Osteocyte (in vitro differentiated cells): ENCODE measurements around the gene ANAPC2. TPM values are rescaled to one million over a fixed set of nuclear protein-coding genes. Genes with fewer than 3 reads are reported as not detected.

ENCODE experiments used
- DNase-seq: peaks from one replicate; pipeline ENCODE4 v3.0.0; 2021; ENCODE audit warnings: mixed read lengths; ENCODE audit not compliant: unreplicated experiment; ENCODE audit errors: extremely low spot score
- H3K27ac Mint-ChIP-seq: one replicate; pipeline ENCODE4 v1.8.0; 2021; ENCODE audit warnings: mild to moderate bottlenecking, mixed read lengths; ENCODE audit not compliant: unreplicated experiment
- H3K27me3 Mint-ChIP-seq: one replicate; pipeline ENCODE4 v1.8.0; 2021; ENCODE audit warnings: mixed read lengths; ENCODE audit not compliant: unreplicated experiment
- H3K36me3 Mint-ChIP-seq: one replicate; pipeline ENCODE4 v1.8.0; 2021; ENCODE audit warnings: mixed read lengths; ENCODE audit not compliant: unreplicated experiment
- H3K4me1 Mint-ChIP-seq: one replicate; pipeline ENCODE4 v1.8.0; 2021; ENCODE audit warnings: mixed read lengths; ENCODE audit not compliant: unreplicated experiment
- H3K4me3 Mint-ChIP-seq: one replicate; pipeline ENCODE4 v1.8.0; 2021; ENCODE audit warnings: mild to moderate bottlenecking, moderate library complexity, mixed read lengths; ENCODE audit not compliant: unreplicated experiment
- H3K9me3 Mint-ChIP-seq: one replicate; pipeline ENCODE4 v1.8.0; 2021; ENCODE audit warnings: mixed read lengths; ENCODE audit not compliant: unreplicated experiment
- CTCF ChIP-seq: fragments of 200-600 bp; sonication (generic); IDR thresholded peaks from 2 replicates; pipeline ENCODE4 v1.5.0; 2021; ENCODE audit warnings: antibody characterized with exemption, mild to moderate bottlenecking, moderate library complexity
- total RNA-seq: library from RNA; stranded (reverse); gene quantifications from 2 replicates; pipeline ENCODE4 v1.2.1, GENCODE V29; 2021

The ANAPC2 gene
- total RNA-seq, 1 donor from 2014 or later = 61.0 TPM

DNA sequence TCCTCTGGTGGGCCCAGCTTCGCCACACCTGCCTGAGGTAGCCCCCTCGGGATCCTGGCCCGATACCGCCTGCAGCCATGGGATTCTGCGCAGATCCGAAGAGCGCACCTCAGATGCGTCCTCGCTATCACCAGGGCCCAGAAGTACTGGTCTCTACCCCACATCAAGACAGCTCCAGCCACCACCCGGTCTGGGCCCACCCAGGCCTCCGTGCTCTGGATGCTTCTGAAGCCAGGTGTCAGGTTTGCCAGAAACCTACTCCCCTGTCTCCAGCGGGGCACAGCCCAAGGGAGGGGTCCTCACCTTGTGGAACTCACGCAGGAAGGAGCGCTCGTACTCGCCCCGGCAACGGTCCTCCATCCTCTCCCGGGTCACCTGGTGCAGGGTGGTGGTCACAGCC, 2.4 kb downstream of the ANAPC2 start:
- no peaks in the 10 kb centered on the region for H3K27me3 Mint-ChIP-seq
- peaks cover 15% of the 10 kb centered on the region for H3K36me3 Mint-ChIP-seq
- no peak for TF ChIP-seq CTCF
- DNase-seq = no peak
- H3K9me3 Mint-ChIP-seq = no peaks in the 10 kb centered on the region
- H3K4me3 Mint-ChIP-seq = peak overlapping the region; percentile 89
- no peak overlapping the region for H3K27ac Mint-ChIP-seq
- peaks cover 32% of the 10 kb centered on the region for H3K4me1 Mint-ChIP-seq

- Mint-ChIP-seq H3K36me3 (peaks cover 10% of the 10 kb centered on the region), H3K27me3 (no peaks in the 10 kb centered on the region), H3K27ac (no peak overlapping the region), H3K4me3 (no peak overlapping the region), H3K9me3 (no peaks in the 10 kb centered on the region), H3K4me1 (peaks cover 28% of the 10 kb centered on the region)
- no peak for TF ChIP-seq CTCF
- DNase-seq = no peak
Measured at GRCh38 chr9:137184881-137185660, 3.3 kb downstream of the ANAPC2 start.

DNA sequence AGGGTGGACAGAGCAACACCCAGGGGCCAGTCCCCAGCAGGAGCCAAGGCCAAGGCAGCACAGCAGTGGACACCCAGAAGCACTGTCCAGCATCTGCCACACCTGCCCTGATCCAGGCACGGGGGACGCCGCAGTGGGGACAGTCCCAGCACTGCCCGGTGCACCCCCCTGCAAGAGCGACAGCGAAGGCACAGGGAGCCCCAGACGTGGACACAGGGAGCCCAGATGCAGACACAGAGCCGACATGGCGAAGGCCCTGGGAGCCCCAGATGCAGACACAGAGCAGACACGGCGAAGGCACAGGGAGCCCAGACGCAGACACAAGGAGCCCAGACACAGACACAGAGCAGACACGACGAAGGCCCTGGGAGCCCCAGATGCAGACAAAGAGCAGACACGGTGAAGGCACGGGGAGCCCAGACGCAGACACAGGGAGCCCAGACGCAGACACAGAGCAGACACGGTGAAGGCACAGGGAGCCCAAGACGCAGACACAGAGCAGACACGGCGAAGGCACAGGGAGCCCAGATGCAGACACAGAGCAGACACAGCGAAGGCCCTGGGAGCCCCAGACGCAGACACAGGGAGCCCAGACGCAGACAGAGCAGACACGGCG, 4.3 kb downstream of the ANAPC2 start:
- DNase-seq = no peak
- peaks cover 9% of the 10 kb centered on the region for H3K36me3 Mint-ChIP-seq
- TF ChIP-seq CTCF = no peak
- no peaks in the 10 kb centered on the region for H3K9me3 Mint-ChIP-seq
- no peak overlapping the region for H3K4me3 Mint-ChIP-seq
- peaks cover 23% of the 10 kb centered on the region for H3K4me1 Mint-ChIP-seq
- no peak overlapping the region for H3K27ac Mint-ChIP-seq
- H3K27me3 Mint-ChIP-seq = no peaks in the 10 kb centered on the region

DNA sequence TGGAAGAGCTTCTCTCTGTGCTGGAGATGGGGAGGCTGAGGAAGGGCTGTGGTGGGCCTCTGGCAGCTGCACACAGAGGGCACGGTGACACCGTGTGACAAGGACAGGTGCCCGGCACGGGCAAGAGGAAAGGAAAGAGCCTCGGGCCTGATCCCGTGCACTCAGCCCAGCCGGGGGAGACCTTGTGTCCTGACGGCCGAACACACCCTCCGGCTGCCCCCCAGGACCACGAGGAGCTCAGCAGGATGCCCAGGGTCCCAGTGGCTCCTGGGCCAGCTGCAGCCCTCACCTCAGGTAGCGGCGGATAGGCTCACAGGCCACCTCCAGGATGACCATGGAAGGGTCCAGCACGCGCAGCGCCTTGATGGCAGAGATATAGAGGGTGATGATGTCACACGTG, 5.5 kb downstream of the ANAPC2 start:
- Mint-ChIP-seq H3K4me3 (no peak overlapping the region), H3K36me3 (peaks cover 10% of the 10 kb centered on the region), H3K4me1 (peaks cover 19% of the 10 kb centered on the region), H3K27me3 (no peaks in the 10 kb centered on the region), H3K9me3 (no peaks in the 10 kb centered on the region), H3K27ac (no peak overlapping the region)
- DNase-seq = no peak
- TF ChIP-seq CTCF = no peak

DNA sequence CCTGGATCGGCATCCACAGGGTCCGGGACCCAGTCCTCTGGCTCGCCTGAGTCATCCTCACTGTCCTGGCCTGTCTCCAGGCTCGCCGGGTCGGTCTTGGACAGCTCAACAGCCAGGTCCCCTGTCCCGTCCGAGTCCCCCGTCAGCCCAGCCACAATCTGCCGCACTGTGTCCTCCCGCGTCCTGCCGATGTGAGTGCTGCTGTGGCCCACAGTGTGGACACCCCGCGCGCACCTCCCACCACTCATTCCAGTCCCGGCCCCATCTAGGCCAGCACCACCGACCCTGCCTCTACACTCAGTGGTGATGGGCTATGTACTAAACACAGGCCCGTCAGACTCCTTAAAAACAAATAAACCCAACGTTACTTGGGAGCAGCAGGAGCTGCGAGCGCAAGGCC, 6.7 kb downstream of the ANAPC2 start:
- Mint-ChIP-seq H3K4me3 (no peak overlapping the region), H3K4me1 (peaks cover 8% of the 10 kb centered on the region), H3K36me3 (peaks cover 14% of the 10 kb centered on the region), H3K27me3 (no peaks in the 10 kb centered on the region), H3K9me3 (no peaks in the 10 kb centered on the region), H3K27ac (no peak overlapping the region)
- DNase-seq = no peak
- TF ChIP-seq CTCF = no peak
